IPS-15b (cell line): ENCODE results near the gene LRRK1.

Experiments used
- H3K27me3 ChIP-seq: one replicate; pipeline ENCODE4 v1.6.1; 2013; ENCODE audit warnings: low read length; ENCODE audit not compliant: control insufficient read depth, insufficient read depth
- H3K36me3 ChIP-seq: one replicate; pipeline ENCODE4 v1.6.1; 2013; ENCODE audit warnings: low read length; ENCODE audit not compliant: control insufficient read depth, insufficient read depth
- H3K4me1 ChIP-seq: one replicate; pipeline ENCODE4 v1.6.1; 2013; ENCODE audit warnings: mild to moderate bottlenecking, low read length; ENCODE audit not compliant: control insufficient read depth, insufficient read depth
- H3K4me3 ChIP-seq: one replicate; pipeline ENCODE4 v1.5.1; 2013; ENCODE audit warnings: low read depth, low read length
- H3K9ac ChIP-seq: one replicate; pipeline ENCODE4 v1.6.1; 2013; ENCODE audit warnings: low read depth, mild to moderate bottlenecking, low read length
- H3K9me3 ChIP-seq: one replicate; pipeline ENCODE4 v1.6.1; 2013; ENCODE audit warnings: mild to moderate bottlenecking, low read length; ENCODE audit not compliant: control insufficient read depth, insufficient read depth

Gene LRRK1

GRCh38 chr15:101097111-101097510 lies 178.0 kb downstream of the LRRK1 start:
- Histone ChIP-seq H3K36me3 (no peaks in the 10 kb centered on the region), H3K9ac (no peak overlapping the region), H3K4me3 (no peak overlapping the region), H3K4me1 (no peaks in the 10 kb centered on the region), H3K9me3 (no peaks in the 10 kb centered on the region), H3K27me3 (no peaks in the 10 kb centered on the region)

- no peaks in the 10 kb centered on the region for H3K36me3 ChIP-seq
- no peaks in the 10 kb centered on the region for H3K9me3 ChIP-seq
- no peaks in the 10 kb centered on the region for H3K4me1 ChIP-seq
- H3K27me3 ChIP-seq: no peaks in the 10 kb centered on the region
- no peak overlapping the region for H3K4me3 ChIP-seq
- H3K9ac ChIP-seq: no peak overlapping the region
Measured at GRCh38 chr15:101099183-101099582, 180.0 kb downstream of the LRRK1 start.

GRCh38 chr15:101100118-101100517 lies 181.0 kb downstream of the LRRK1 start:
- Histone ChIP-seq H3K27me3 (no peaks in the 10 kb centered on the region), H3K9me3 (no peaks in the 10 kb centered on the region), H3K36me3 (no peaks in the 10 kb centered on the region), H3K4me3 (no peak overlapping the region), H3K4me1 (no peaks in the 10 kb centered on the region), H3K9ac (no peak overlapping the region)

- Histone ChIP-seq H3K4me1 (peaks cover 2% of the 10 kb centered on the region), H3K9ac (no peak overlapping the region), H3K9me3 (no peaks in the 10 kb centered on the region), H3K4me3 (no peak overlapping the region), H3K36me3 (no peaks in the 10 kb centered on the region), H3K27me3 (no peaks in the 10 kb centered on the region)
Measured at GRCh38 chr15:101100593-101101442, 181.7 kb downstream of the LRRK1 start.

GRCh38 chr15:101101676-101102075 lies 182.5 kb downstream of the LRRK1 start:
- Histone ChIP-seq H3K27me3 (no peaks in the 10 kb centered on the region), H3K4me1 (peaks cover 2% of the 10 kb centered on the region), H3K9me3 (no peaks in the 10 kb centered on the region), H3K4me3 (no peak overlapping the region), H3K36me3 (no peaks in the 10 kb centered on the region), H3K9ac (no peak overlapping the region)

- Histone ChIP-seq H3K36me3 (no peaks in the 10 kb centered on the region), H3K9me3 (no peaks in the 10 kb centered on the region), H3K27me3 (no peaks in the 10 kb centered on the region), H3K4me3 (no peak overlapping the region), H3K4me1 (peaks cover 2% of the 10 kb centered on the region), H3K9ac (no peak overlapping the region)
Measured at GRCh38 chr15:101102746-101103145, 183.6 kb downstream of the LRRK1 start.

- H3K4me1 ChIP-seq: peaks cover 2% of the 10 kb centered on the region
- H3K9ac ChIP-seq: no peak overlapping the region
- no peak overlapping the region for H3K4me3 ChIP-seq
- no peaks in the 10 kb centered on the region for H3K36me3 ChIP-seq
- H3K9me3 ChIP-seq: no peaks in the 10 kb centered on the region
- no peaks in the 10 kb centered on the region for H3K27me3 ChIP-seq
Measured at GRCh38 chr15:101103598-101103997, 184.4 kb downstream of the LRRK1 start.

GRCh38 chr15:101104141-101104540 lies 185.0 kb downstream of the LRRK1 start:
- no peaks in the 10 kb centered on the region for H3K27me3 ChIP-seq
- H3K9me3 ChIP-seq: no peaks in the 10 kb centered on the region
- peaks cover 2% of the 10 kb centered on the region for H3K4me1 ChIP-seq
- H3K9ac ChIP-seq: no peak overlapping the region
- no peak overlapping the region for H3K4me3 ChIP-seq
- no peaks in the 10 kb centered on the region for H3K36me3 ChIP-seq

- no peaks in the 10 kb centered on the region for H3K36me3 ChIP-seq
- H3K9me3 ChIP-seq: no peaks in the 10 kb centered on the region
- no peaks in the 10 kb centered on the region for H3K27me3 ChIP-seq
- no peak overlapping the region for H3K4me3 ChIP-seq
- peaks cover 2% of the 10 kb centered on the region for H3K4me1 ChIP-seq
- H3K9ac ChIP-seq: no peak overlapping the region
Measured at GRCh38 chr15:101105059-101105891, 186.1 kb downstream of the LRRK1 start.

- peaks cover 2% of the 10 kb centered on the region for H3K4me1 ChIP-seq
- H3K36me3 ChIP-seq: no peaks in the 10 kb centered on the region
- H3K9me3 ChIP-seq: no peaks in the 10 kb centered on the region
- H3K4me3 ChIP-seq: no peak overlapping the region
- H3K9ac ChIP-seq: no peak overlapping the region
- H3K27me3 ChIP-seq: no peaks in the 10 kb centered on the region
Measured at GRCh38 chr15:101107101-101107500, 187.9 kb downstream of the LRRK1 start.

GRCh38 chr15:101107625-101108460 lies 188.7 kb downstream of the LRRK1 start:
- no peaks in the 10 kb centered on the region for H3K36me3 ChIP-seq

More at GRCh38 chr15:101107625-101108460, 188.7 kb downstream of the LRRK1 start:
- Histone ChIP-seq H3K4me3 (no peak overlapping the region), H3K4me1 (peaks cover 2% of the 10 kb centered on the region), H3K9ac (no peak overlapping the region), H3K27me3 (no peaks in the 10 kb centered on the region), H3K9me3 (no peaks in the 10 kb centered on the region)
